Liver (tissue), 9 donors: ENCODE data around the gene DNAI1. TPM values are rescaled to one million over a fixed set of nuclear protein-coding genes. Genes with fewer than 3 reads are reported as not detected.

Source experiments
- DNase-seq: peaks from one replicate; pipeline ENCODE4 v3.0.0-alpha.2; 2017; ENCODE audit warnings: low spot score
- H3K27ac ChIP-seq, 2 donors: one replicate each; pipeline ENCODE4 v1.7.0; 2013; ENCODE audit warnings: inconsistent platforms in 2 of 2, low read length in 2 of 2, control low read depth in 1 of 2, low read depth in 1 of 2, mild to moderate bottlenecking in 1 of 2
- H3K27me3 ChIP-seq, 4 donors: one replicate each; pipeline versions ENCODE4 v1.6.1 to v1.7.0; 2013; ENCODE audit warnings: low read length in 3 of 4, inconsistent platforms in 1 of 4, mild to moderate bottlenecking in 1 of 4, moderate library complexity in 1 of 4; ENCODE audit not compliant: control insufficient read depth in 4 of 4, insufficient read depth in 4 of 4
- H3K36me3 ChIP-seq, 4 donors: one replicate each; pipeline versions ENCODE4 v1.6.1 to v1.7.0; 2013; ENCODE audit warnings: low read length in 3 of 4, mild to moderate bottlenecking in 3 of 4, low read depth in 1 of 4, moderate library complexity in 1 of 4; ENCODE audit not compliant: control insufficient read depth in 4 of 4, insufficient read depth in 3 of 4
- H3K4me1 ChIP-seq, 4 donors: one replicate each; pipeline versions ENCODE4 v1.6.1 to v1.7.0; 2013; ENCODE audit warnings: low read length in 3 of 4, mild to moderate bottlenecking in 3 of 4, moderate library complexity in 1 of 4; ENCODE audit not compliant: control insufficient read depth in 4 of 4, insufficient read depth in 4 of 4
- H3K4me3 ChIP-seq, 3 donors: one replicate each; pipeline versions ENCODE4 v1.6.1 to v1.7.0; 2013; ENCODE audit warnings: low read length in 3 of 3, control low read depth in 1 of 3, low read depth in 1 of 3, mild to moderate bottlenecking in 1 of 3
- H3K9ac ChIP-seq, 2 donors: one replicate each; pipeline ENCODE4 v1.7.0; 2013; ENCODE audit warnings: low read length in 2 of 2, mild to moderate bottlenecking in 2 of 2, moderate library complexity in 2 of 2, control low read depth in 1 of 2, low read depth in 1 of 2
- H3K9me3 ChIP-seq, 4 donors: one replicate each; pipeline versions ENCODE4 v1.6.1 to v1.7.0; 2013; ENCODE audit warnings: low read length in 3 of 4; ENCODE audit not compliant: control insufficient read depth in 4 of 4
- ATF3 ChIP-seq: IDR thresholded peaks from 2 replicates; pipeline ENCODE4 v1.6.1; 2016; ENCODE audit warnings: antibody characterized with exemption
- EGR1 ChIP-seq, 2 donors: IDR thresholded peaks; 2 replicates each; pipeline ENCODE4 v1.6.1; 2016 to 2018; ENCODE audit warnings: antibody characterized with exemption in 2 of 2, low read depth in 2 of 2
- FOXA2 ChIP-seq: IDR thresholded peaks from 2 replicates; pipeline ENCODE4 v1.6.1; 2016; ENCODE audit warnings: antibody characterized with exemption
- GABPA ChIP-seq, 2 donors: IDR thresholded peaks in 1 of 2; conservative IDR thresholded peaks in 1 of 2; 2 replicates each; pipeline ENCODE4 v1.6.1; 2016; ENCODE audit warnings: antibody characterized with exemption in 2 of 2, mild to moderate bottlenecking in 1 of 2, moderate library complexity in 1 of 2
- HNF4A ChIP-seq, 2 donors: conservative IDR thresholded peaks; 2 replicates each; pipeline ENCODE4 v1.6.1; 2016; ENCODE audit warnings: antibody characterized with exemption in 2 of 2, mild to moderate bottlenecking in 2 of 2
- HNF4G ChIP-seq: IDR thresholded peaks from 2 replicates; pipeline ENCODE4 v1.6.1; 2016; ENCODE audit warnings: antibody characterized with exemption
- JUND ChIP-seq, 2 donors: IDR thresholded peaks; 2 replicates each; pipeline ENCODE4 v1.6.1; 2016; ENCODE audit warnings: antibody characterized with exemption in 2 of 2
- MAX ChIP-seq: IDR thresholded peaks from 2 replicates; pipeline ENCODE4 v1.6.1; 2016; ENCODE audit warnings: antibody characterized with exemption
- NR2F2 ChIP-seq: IDR thresholded peaks from 2 replicates; pipeline ENCODE4 v1.6.1; 2016; ENCODE audit warnings: antibody characterized with exemption
- RAD21 ChIP-seq, 2 donors: IDR thresholded peaks; 2 replicates each; pipeline ENCODE4 v1.6.1; 2016; ENCODE audit warnings: antibody characterized with exemption in 2 of 2, mild to moderate bottlenecking in 2 of 2
- REST ChIP-seq: IDR thresholded peaks from 2 replicates; pipeline ENCODE4 v1.6.1; 2016; ENCODE audit warnings: antibody characterized with exemption, mild to moderate bottlenecking
- RXRA ChIP-seq, 2 donors: IDR thresholded peaks; 2 replicates each; pipeline ENCODE4 v1.6.1; 2017 to 2018; ENCODE audit warnings: antibody characterized with exemption in 2 of 2, mild to moderate bottlenecking in 1 of 2
- SP1 ChIP-seq: IDR thresholded peaks from 2 replicates; pipeline ENCODE4 v1.6.1; 2018; ENCODE audit warnings: antibody characterized with exemption, mild to moderate bottlenecking
- TAF1 ChIP-seq: conservative IDR thresholded peaks from 2 replicates; pipeline ENCODE4 v1.6.1; 2016; ENCODE audit warnings: antibody characterized with exemption, mild to moderate bottlenecking
- YY1 ChIP-seq: IDR thresholded peaks from 2 replicates; pipeline ENCODE4 v1.6.1; 2016; ENCODE audit warnings: antibody characterized with exemption, mild to moderate bottlenecking
- WGBS: extraction: QIAGEN DNeasy Blood & Tissue Kit; methylation state at CpG from one replicate; pipeline ENCODE4 v1.1.7; 2013; 5-methylcytosine and 5-hydroxymethylcytosine counted together
- polyA plus RNA-seq, 2 donors: library from polyadenylated mRNA; stranded (reverse) in 1 of 2; unstranded in 1 of 2; fragments of 200-250 nt in 1 of 2; fragments of >200 nt in 1 of 2; fragmentation: Nextera tagmentation in 1 of 2; extraction: Ambion mirVana in 1 of 2; gene quantifications; one replicate each; pipeline versions ENCODE4 v1.2.1 to v1.2.3, GENCODE V29; 2013 to 2015
- total RNA-seq, 2 donors: library from RNA; depleted of rRNA; stranded (reverse); fragments of >200 nt; gene quantifications; one replicate each; pipeline ENCODE4 v1.2.3, GENCODE V29; 2014
- TF ChIP-seq, protein P1 (sequence below): fragments of 150-350 bp; IDR thresholded peaks from 2 replicates; pipeline ENCODE4 v1.5.1; 2017; ENCODE audit warnings: improper control_type of control experiment, low read depth, low read length; ENCODE audit not compliant: missing input control
- TF ChIP-seq, protein P2 (sequence below): IDR thresholded peaks from 2 replicates; pipeline ENCODE4 v1.6.1; 2016; ENCODE audit warnings: antibody characterized with exemption
- donor health status: healthy.
- donor health status: healthy.
- donor health status: healthy.
- donor health status: healthy.
- donor health status: healthy.

DNAI1 gene
- total and polyA plus RNA-seq, 4 donors, result not detected

DNA sequence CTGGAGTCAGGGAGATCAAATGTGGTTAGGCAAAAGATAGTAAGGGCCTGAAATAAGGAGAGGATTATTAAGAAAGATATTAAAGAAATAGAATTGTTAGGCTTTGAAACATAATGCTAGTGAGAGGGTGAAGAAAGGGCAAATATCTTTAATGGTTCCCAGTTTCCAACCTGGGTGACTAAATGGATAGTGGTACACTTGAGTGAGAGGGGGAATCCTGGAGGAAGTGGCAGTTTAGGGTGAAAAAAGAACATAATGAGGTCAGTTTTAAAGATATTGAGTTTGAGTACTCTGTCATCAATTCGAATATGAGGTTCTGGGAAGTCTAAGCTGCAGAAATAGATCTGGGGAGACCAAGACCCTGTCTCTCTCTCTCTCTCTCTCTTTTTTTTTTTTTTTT, 18.9 kb downstream of the DNAI1 start:
- no peaks in the 10 kb centered on the region for H3K9me3 ChIP-seq
- no peaks in the 10 kb centered on the region for H3K36me3 ChIP-seq
- no peak for TF ChIP-seq YY1
- TF ChIP-seq SP1, result no peak
- no peak for TF ChIP-seq HNF4A (conservative IDR thresholded peaks at IDR 0.05)
- TF ChIP-seq GABPA (IDR thresholded peaks at IDR 0.05 in 1 of 2, conservative IDR thresholded peaks at IDR 0.05 in 1 of 2), result no peak
- TF ChIP-seq, protein P1, sequence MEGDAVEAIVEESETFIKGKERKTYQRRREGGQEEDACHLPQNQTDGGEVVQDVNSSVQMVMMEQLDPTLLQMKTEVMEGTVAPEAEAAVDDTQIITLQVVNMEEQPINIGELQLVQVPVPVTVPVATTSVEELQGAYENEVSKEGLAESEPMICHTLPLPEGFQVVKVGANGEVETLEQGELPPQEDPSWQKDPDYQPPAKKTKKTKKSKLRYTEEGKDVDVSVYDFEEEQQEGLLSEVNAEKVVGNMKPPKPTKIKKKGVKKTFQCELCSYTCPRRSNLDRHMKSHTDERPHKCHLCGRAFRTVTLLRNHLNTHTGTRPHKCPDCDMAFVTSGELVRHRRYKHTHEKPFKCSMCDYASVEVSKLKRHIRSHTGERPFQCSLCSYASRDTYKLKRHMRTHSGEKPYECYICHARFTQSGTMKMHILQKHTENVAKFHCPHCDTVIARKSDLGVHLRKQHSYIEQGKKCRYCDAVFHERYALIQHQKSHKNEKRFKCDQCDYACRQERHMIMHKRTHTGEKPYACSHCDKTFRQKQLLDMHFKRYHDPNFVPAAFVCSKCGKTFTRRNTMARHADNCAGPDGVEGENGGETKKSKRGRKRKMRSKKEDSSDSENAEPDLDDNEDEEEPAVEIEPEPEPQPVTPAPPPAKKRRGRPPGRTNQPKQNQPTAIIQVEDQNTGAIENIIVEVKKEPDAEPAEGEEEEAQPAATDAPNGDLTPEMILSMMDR, result no peak
- no peak for TF ChIP-seq NR2F2
- no peak for TF ChIP-seq RXRA (IDR thresholded peaks at IDR 0.05)
- TF ChIP-seq ATF3, result no peak
- TF ChIP-seq JUND (IDR thresholded peaks at IDR 0.05), result no peak
- TF ChIP-seq MAX, result no peak
- no peak for TF ChIP-seq REST
- TF ChIP-seq HNF4G, result no peak
- TF ChIP-seq TAF1, result no peak
- TF ChIP-seq, protein P2, sequence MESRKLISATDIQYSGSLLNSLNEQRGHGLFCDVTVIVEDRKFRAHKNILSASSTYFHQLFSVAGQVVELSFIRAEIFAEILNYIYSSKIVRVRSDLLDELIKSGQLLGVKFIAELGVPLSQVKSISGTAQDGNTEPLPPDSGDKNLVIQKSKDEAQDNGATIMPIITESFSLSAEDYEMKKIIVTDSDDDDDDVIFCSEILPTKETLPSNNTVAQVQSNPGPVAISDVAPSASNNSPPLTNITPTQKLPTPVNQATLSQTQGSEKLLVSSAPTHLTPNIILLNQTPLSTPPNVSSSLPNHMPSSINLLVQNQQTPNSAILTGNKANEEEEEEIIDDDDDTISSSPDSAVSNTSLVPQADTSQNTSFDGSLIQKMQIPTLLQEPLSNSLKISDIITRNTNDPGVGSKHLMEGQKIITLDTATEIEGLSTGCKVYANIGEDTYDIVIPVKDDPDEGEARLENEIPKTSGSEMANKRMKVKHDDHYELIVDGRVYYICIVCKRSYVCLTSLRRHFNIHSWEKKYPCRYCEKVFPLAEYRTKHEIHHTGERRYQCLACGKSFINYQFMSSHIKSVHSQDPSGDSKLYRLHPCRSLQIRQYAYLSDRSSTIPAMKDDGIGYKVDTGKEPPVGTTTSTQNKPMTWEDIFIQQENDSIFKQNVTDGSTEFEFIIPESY, result no peak
- TF ChIP-seq RAD21 (IDR thresholded peaks at IDR 0.05), result no peak
- no peak for DNase-seq
- H3K9ac ChIP-seq, result no peak overlapping the region
- no peak overlapping the region for H3K4me3 ChIP-seq
- WGBS, result 62% methylated on average over 1 of the region's 1 CpG
- H3K4me1 ChIP-seq, result no peaks in the 10 kb centered on the region
- H3K27me3 ChIP-seq, result no peaks in the 10 kb centered on the region
- H3K27ac ChIP-seq, result no peak overlapping the region

DNA sequence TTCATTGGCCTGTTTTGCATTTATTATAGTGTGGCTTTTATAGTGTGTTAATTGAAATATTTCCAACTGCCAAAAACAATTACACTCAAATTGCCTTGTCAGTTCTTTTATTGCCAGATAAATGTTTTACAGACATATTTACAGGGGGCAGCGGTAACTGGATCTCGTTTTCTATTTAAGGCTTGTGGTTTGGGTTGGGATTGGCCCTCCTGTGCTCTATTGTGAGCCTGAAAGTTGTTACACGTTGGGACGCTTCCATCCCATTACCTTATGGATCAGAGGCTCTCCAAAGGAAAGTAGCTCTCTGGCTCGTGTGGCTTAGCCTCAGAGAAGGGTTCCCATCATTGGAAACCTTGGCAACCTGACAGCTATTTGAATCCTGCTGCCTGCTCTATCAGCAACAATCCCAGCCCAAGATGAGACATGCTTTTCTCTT, 20.8 kb downstream of the DNAI1 start:
- H3K27me3 ChIP-seq, result no peaks in the 10 kb centered on the region
- no peak overlapping the region for H3K27ac ChIP-seq
- no peak overlapping the region for H3K4me3 ChIP-seq
- no peaks in the 10 kb centered on the region for H3K4me1 ChIP-seq
- no peak overlapping the region for H3K9ac ChIP-seq
- H3K36me3 ChIP-seq, result no peaks in the 10 kb centered on the region
- H3K9me3 ChIP-seq, result no peaks in the 10 kb centered on the region
- WGBS, result 70% methylated on average over 5 of the region's 5 CpGs
- DNase-seq, result no peak
- TF ChIP-seq EGR1 (IDR thresholded peaks at IDR 0.05; ENCODE audit: low read depth in 2 of 2) (no peak), TAF1 (no peak), RAD21 (IDR thresholded peaks at IDR 0.05) (no peak), YY1 (no peak), HNF4G (no peak), ATF3 (no peak), REST (no peak), HNF4A (conservative IDR thresholded peaks at IDR 0.05) (no peak), FOXA2 (no peak), NR2F2 (no peak)
- TF ChIP-seq, protein P1, result no peak
